Measurements from ENCODE around the gene RNF214. TPM values are rescaled to one million over a fixed set of nuclear protein-coding genes. Genes with fewer than 3 reads are reported as not detected.

Gene RNF214
- total RNA-seq, 1 experiment from 2014 or later = 37.8 TPM

- H3K9me3 ChIP-seq (ENCODE audit: low read depth, low read length, poor library complexity, severe bottlenecking) = no peaks in the 10 kb centered on the region
- no peaks in the 10 kb centered on the region for H3K27me3 ChIP-seq (replicated peaks; ENCODE audit: insufficient read depth, low read depth, low read length, poor library complexity)
- intact Hi-C loops (cut with micrococcal nuclease; ENCODE audit: unreplicated experiment) = no loop called here
- CTCF ChIA-PET = no interaction called here
- H3K36me3 ChIP-seq (ENCODE audit: insufficient read depth, low read length, poor library complexity, severe bottlenecking) = peaks cover 10% of the 10 kb centered on the region
- POLR2A ChIA-PET (ENCODE audit: low non-redundant PET) = interaction anchor here (0.6 kb wide), 1 partner anchor 1935 kb away, joined by 4 read pairs; no protein-coding TSS in a partner anchor
- no TSS peak for BruUV-seq (replicated peaks)
- no peak for DNase-seq (ENCODE audit: low spot score)
- no peak overlapping the region for H3K4me3 ChIP-seq (ENCODE audit: low read depth, low read length, poor library complexity, severe bottlenecking)
- TF ChIP-seq CTCF (conservative IDR thresholded peaks at IDR 0.05; ENCODE audit: low read depth, low read length) (no peak), EZH2 (IDR thresholded peaks at IDR 0.05; ENCODE audit: borderline replicate concordance, low read depth, low read length, poor library complexity, severe bottlenecking) (no peak)
- H3K4me1 ChIP-seq (ENCODE audit: insufficient read depth, low read length, poor library complexity, severe bottlenecking) = peaks cover 21% of the 10 kb centered on the region
- H3K27ac ChIP-seq (ENCODE audit: low read depth, low read length, poor library complexity, severe bottlenecking) = no peak overlapping the region
Observed at GRCh38 chr11:117217141-117218084, 15.1 kb upstream of the RNF214 start.

GRCh38 chr11:117218133-117218915 is 14.1 kb upstream of the RNF214 start:
- Histone ChIP-seq H3K4me3 (ENCODE audit: low read depth, low read length, poor library complexity, severe bottlenecking) (no peak overlapping the region), H3K4me1 (ENCODE audit: insufficient read depth, low read length, poor library complexity, severe bottlenecking) (peaks cover 23% of the 10 kb centered on the region), H3K27ac (ENCODE audit: low read depth, low read length, poor library complexity, severe bottlenecking) (no peak overlapping the region), H3K9me3 (ENCODE audit: low read depth, low read length, poor library complexity, severe bottlenecking) (no peaks in the 10 kb centered on the region), H3K27me3 (replicated peaks; ENCODE audit: insufficient read depth, low read depth, low read length, poor library complexity) (no peaks in the 10 kb centered on the region), H3K36me3 (ENCODE audit: insufficient read depth, low read length, poor library complexity, severe bottlenecking) (peaks cover 10% of the 10 kb centered on the region)
- no peak for DNase-seq (ENCODE audit: low spot score)
- TF ChIP-seq EZH2 (IDR thresholded peaks at IDR 0.05; ENCODE audit: borderline replicate concordance, low read depth, low read length, poor library complexity, severe bottlenecking) (no peak), CTCF (conservative IDR thresholded peaks at IDR 0.05; ENCODE audit: low read depth, low read length) (no peak)
- ChIA-PET CTCF (interaction anchor here (0.7 to 0.8 kb wide), 2 partner anchors 8 to 37 kb away, joined by 3 to 9 read pairs; no protein-coding TSS in a partner anchor), POLR2A (ENCODE audit: low non-redundant PET) (no interaction called here)
- intact Hi-C loops (cut with micrococcal nuclease; ENCODE audit: unreplicated experiment) = no loop called here
- no TSS peak for BruUV-seq (replicated peaks)

- ChIA-PET CTCF (interaction anchor here (0.8 kb wide), 1 partner anchor 37 kb away, joined by 3 read pairs; no protein-coding TSS in a partner anchor), POLR2A (ENCODE audit: low non-redundant PET) (no interaction called here)
- H3K4me1 ChIP-seq (ENCODE audit: insufficient read depth, low read length, poor library complexity, severe bottlenecking) = peaks cover 23% of the 10 kb centered on the region
- DNase-seq (ENCODE audit: low spot score) = no peak
- H3K27ac ChIP-seq (ENCODE audit: low read depth, low read length, poor library complexity, severe bottlenecking) = no peak overlapping the region
- H3K27me3 ChIP-seq (replicated peaks; ENCODE audit: insufficient read depth, low read depth, low read length, poor library complexity) = no peaks in the 10 kb centered on the region
- BruUV-seq (replicated peaks) = no TSS peak
- H3K4me3 ChIP-seq (ENCODE audit: low read depth, low read length, poor library complexity, severe bottlenecking) = no peak overlapping the region
- no peak for TF ChIP-seq EZH2 (IDR thresholded peaks at IDR 0.05; ENCODE audit: borderline replicate concordance, low read depth, low read length, poor library complexity, severe bottlenecking)
- TF ChIP-seq CTCF (conservative IDR thresholded peaks at IDR 0.05; ENCODE audit: low read depth, low read length) = no peak
- intact Hi-C loops (cut with micrococcal nuclease; ENCODE audit: unreplicated experiment) = no loop called here
- H3K9me3 ChIP-seq (ENCODE audit: low read depth, low read length, poor library complexity, severe bottlenecking) = no peaks in the 10 kb centered on the region
- H3K36me3 ChIP-seq (ENCODE audit: insufficient read depth, low read length, poor library complexity, severe bottlenecking) = peaks cover 10% of the 10 kb centered on the region
Observed at GRCh38 chr11:117219001-117219400, 13.5 kb upstream of the RNF214 start.
